Ureter (tissue), 1 donor: ENCODE data around the gene TIMP2. TPM values are rescaled to one million over a fixed set of nuclear protein-coding genes. Genes with fewer than 3 reads are reported as not detected.

ENCODE experiments used
- DNase-seq: peaks from one replicate; pipeline ENCODE4 v3.0.0-alpha.2; 2020; ENCODE audit warnings: low spot score
- total RNA-seq: library from RNA; stranded (reverse); gene quantifications from one replicate; pipeline ENCODE4 v1.2.4, GENCODE V29; 2023
- donor health status: DM: yes; HTN: yes; CAD: no.

The TIMP2 gene
- total RNA-seq, 1 donor from 2014 or later = 118 TPM

GRCh38 chr17:78839235-78839761 lies 85.9 kb downstream of the TIMP2 start:
- DNase-seq = no peak

GRCh38 chr17:78838574-78839005 lies 86.6 kb downstream of the TIMP2 start:
- no peak for DNase-seq

DNA sequence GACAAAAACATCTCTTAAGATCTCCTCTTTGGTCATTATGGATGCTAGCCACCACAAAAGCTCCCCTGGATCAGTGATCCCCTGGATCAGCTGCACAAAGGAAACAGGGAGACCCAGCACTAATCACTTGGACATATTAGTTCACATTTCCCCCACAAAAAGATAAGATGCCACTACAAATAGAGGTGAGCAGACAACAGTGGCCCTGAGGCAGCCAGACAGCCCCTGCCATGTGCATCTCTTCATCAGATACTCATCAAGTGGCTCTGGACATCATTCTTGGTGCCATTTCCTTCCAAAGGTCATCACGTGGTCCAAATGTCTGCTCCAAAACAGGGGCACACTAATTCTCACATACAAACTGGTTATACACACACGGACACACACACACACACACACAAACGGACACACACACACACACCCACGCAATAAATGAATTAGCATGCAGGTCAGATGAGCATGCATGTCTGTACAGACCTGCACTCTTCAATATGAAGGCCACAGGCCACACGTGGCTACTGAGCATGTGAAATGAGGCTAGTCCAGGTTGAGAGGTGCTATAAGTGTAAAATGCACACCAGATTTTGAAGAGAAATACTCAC lies 88.7 kb downstream of the TIMP2 start:
- DNase-seq = no peak

DNA sequence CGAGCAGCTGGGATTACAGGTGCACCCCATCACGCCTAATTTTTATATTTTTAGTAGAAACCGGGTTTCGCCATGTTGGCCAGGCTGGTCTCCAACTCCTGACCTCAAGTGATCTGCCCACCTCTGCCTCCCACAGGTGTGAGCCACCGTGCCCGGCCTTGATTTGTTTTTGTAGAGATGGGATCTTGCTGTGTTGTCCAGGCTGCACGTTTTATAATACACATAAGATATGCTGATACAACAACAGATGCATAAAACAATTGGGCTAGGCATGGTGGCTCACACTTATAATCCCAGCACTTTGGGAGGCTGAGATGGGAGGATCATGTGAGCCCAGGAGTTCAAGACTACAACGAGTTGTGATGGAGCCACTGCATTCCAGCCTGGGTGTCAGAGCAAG lies 90.6 kb downstream of the TIMP2 start:
- DNase-seq = no peak

GRCh38 chr17:78832541-78832810 lies 92.7 kb downstream of the TIMP2 start:
- DNase-seq = no peak

GRCh38 chr17:78831688-78832540 lies 93.3 kb downstream of the TIMP2 start:
- no peak for DNase-seq

GRCh38 chr17:78829477-78829876 lies 95.7 kb downstream of the TIMP2 start:
- DNase-seq = no peak

DNA sequence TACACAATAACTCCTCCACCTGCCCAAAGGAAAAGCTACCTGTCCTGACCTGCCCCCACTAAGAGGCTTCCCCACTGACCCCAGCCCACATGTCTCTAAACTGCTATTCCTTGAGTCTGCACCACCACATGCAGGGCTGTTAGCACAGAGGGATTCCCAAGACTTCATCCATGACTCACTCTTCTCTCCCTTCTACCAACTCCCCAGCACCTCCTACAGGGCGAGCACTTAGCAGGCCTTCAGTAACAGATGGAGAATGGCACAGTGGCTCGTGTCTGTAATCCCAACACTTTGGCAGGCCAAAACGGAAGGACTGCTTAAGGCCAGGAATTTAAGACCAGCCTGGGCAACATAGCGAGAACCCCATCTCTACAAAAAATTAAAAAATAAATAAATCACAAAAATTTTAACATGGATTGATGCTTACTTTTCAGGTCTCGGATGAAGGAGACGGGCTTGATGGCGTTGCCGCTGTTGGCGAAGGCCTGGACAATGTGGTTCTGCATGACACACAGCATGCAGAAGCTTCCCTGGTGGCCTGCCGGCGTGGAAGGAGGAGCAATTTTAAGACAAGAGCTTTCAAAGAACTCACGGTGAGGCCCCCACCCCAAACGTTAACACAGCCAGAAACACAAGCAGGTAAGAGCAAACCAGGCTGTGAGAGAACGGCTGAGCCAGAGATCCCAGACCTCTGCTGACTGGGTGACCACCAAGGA lies 96.6 kb downstream of the TIMP2 start:
- DNase-seq = no peak

DNA sequence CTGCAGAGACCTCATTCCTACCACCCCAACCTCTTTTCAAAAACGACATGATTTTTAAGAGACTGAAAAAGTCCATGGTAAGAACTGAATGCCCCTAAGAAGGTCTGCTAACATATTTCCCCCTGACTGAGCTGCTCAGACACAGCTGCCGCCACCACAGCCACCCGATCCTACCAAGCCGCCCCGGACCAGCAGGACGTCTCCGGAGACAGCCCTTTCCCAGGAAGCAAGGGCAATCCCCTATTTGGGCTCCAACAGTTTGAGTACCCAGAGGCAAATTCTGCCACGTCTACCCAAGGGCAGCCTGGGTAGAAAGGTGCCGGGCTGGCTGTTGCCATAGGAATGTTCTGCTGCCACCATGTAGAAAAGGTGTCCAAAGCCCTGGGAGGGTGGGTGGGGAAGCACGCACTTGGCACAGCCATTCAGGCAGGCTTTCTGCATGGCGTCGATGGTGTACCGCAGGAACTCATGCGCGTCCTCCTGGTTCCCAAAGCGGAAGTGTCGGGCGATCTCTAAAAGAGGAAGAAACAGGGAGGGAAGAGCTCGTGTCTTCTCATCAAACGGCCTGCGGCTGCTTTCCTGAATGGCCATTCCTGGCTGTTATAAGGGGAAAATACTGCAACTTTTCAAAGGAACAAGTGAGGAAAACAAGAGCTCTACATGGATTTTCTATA lies 98.2 kb downstream of the TIMP2 start:
- DNase-seq = no peak

GRCh38 chr17:78826421-78826820 lies 98.8 kb downstream of the TIMP2 start:
- no peak for DNase-seq

DNA sequence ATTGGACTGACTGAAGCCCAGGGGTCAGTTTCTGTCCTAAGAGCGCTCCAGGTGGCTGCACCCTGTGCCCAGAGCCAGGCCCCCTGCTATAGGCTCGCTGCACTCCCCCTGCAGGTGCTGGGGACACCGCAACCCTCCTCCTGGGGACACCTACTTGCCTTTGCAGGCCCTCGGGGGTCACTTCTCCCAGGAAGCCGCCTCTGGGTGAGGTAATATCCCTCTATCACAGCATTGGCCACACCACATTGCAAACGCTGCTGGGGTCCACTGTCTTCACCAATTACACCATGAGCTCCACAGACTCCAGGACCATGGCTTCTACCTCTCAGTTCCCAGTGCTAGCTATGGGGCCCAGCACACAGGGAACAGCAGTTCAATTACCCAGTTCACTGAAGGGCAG lies 99.5 kb downstream of the TIMP2 start:
- DNase-seq = no peak

GRCh38 chr17:78824240-78824639 lies 100.9 kb downstream of the TIMP2 start:
- no peak for DNase-seq

- DNase-seq = no peak
Measured at GRCh38 chr17:78823282-78824046, 101.7 kb downstream of the TIMP2 start.

DNA sequence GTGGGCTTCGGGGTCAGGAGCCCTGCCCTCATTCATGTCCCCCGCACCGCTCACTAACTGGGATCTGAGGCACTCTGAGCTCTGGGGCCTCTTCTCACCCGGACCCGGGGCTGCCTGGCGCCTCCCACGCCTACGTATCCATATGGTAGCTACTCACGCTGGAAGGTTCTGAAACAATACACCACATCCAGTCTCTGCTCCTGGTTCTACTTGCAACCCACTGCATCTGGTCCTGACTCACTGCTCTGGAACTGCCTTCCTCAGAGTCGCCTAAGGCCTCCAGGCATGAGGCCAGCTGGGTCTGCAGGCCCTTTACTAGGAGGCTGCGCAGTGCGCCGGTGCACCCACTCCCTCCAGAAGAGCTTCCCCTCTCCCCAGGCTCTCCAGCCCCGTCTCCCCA lies 102.6 kb downstream of the TIMP2 start:
- no peak for DNase-seq

- DNase-seq = no peak
Measured at GRCh38 chr17:78821961-78822360, 103.2 kb downstream of the TIMP2 start.

DNA sequence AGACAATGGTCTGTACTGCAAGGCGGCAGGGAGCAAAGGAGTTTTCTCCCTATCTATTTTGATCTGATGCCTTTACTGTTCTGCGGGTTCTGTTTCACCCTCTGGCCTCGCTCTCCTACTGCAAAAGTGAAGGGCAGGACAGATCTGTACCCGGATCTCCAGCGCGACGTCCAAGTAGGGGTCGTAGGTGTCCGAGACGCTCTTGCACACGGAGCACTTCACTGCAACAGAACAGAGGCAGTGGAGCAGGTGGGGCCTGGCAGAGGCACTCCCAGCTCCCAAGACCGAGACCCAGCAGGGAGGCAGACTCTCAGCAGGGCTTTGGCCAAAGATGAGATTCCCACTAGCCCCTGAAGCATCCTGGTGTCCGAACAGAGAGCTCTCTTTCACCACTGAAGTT lies 104.3 kb downstream of the TIMP2 start:
- no peak for DNase-seq

- no peak for DNase-seq
Measured at GRCh38 chr17:78819806-78820792, 105.1 kb downstream of the TIMP2 start.

GRCh38 chr17:78819402-78819801 lies 105.8 kb downstream of the TIMP2 start:
- DNase-seq = no peak

DNA sequence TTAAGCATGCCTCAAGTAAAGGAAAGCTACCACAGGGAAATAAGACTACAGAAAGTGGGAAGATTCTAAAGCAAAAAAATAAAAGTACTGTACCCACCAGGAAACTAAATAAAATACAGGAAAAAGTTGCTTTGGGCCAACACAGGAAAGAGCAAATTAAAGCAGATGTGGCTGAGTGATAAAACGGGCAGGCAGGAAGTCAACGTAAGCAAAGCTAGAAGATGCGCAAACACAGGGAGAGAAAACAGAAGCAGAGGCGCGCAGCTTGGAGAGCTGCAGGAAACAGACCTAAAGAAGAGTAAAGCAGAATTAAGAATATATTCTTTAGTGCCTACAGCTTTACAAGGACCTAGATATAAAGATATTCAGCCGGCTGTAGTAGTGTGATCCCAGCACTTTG lies 106.3 kb downstream of the TIMP2 start:
- DNase-seq = no peak

DNA sequence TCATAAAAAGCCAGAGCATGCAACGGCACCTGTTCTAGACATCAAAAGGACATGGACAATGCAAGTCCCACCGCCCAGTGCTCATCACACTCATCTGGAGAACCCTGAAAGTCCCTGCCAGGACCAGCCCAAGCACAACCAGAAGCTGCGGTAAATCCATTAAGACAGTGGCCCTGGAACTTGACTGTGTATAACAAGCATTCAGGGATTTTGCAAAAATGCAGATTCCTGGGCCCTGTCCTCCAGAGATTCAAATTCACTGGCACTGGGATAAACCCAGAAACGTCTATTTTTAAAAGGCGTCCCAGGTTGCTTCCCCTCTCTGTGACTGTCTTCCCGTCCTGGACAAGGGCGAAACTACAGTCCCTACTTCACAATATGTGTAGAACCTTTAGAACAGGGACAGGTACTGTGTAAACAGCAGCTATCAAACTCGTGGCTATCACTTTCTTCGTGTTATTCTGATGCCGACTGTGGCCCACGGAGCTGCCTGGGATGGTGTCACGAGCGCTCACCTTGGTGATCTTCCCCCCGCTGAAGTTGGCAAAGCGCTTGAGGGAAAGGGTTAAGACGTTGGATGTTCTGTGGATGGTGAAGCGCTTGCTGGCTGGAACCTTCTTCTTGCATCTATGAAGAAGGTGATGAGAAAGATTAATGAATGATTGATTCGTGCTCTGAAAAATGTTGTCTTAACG lies 106.9 kb downstream of the TIMP2 start:
- DNase-seq = no peak
